DMS153 (cell line): ENCODE measurements around the gene SH3BGRL3.
"Not testable (repeated sequence)": the region's sequence is repeated elsewhere in the genome, so short reads cannot be mapped to it uniquely, and the experiment has no call there.

Source experiments
- DNase-seq: peaks from one replicate; lab custom pipeline; 2025; lab: John Stamatoyannopoulos, UW

The SH3BGRL3 gene

GRCh38 chr1:26290882-26291261, 11.0 kb downstream of the SH3BGRL3 start:
- no peak for DNase-seq

- DNase-seq, result no peak
Measured at GRCh38 chr1:26291433-26291832, 11.5 kb downstream of the SH3BGRL3 start.

GRCh38 chr1:26291939-26292338, 12.1 kb downstream of the SH3BGRL3 start:
- no peak for DNase-seq

- DNase-seq, result not testable (repeated sequence)
Measured at GRCh38 chr1:26292735-26293134, 12.8 kb downstream of the SH3BGRL3 start.

GRCh38 chr1:26293911-26294463, 14.1 kb downstream of the SH3BGRL3 start:
- no peak for DNase-seq

GRCh38 chr1:26295194-26296138, 15.6 kb downstream of the SH3BGRL3 start:
- DNase-seq, result no peak

- DNase-seq, result no peak
Measured at GRCh38 chr1:26296340-26297056, 16.6 kb downstream of the SH3BGRL3 start.

GRCh38 chr1:26297057-26297790, 17.3 kb downstream of the SH3BGRL3 start:
- DNase-seq, result no peak

- DNase-seq, result no peak
Measured at GRCh38 chr1:26297791-26298124, 17.9 kb downstream of the SH3BGRL3 start.

GRCh38 chr1:26300578-26301275, 20.8 kb downstream of the SH3BGRL3 start:
- no peak for DNase-seq

- no peak for DNase-seq
Measured at GRCh38 chr1:26302733-26303405, 23.0 kb downstream of the SH3BGRL3 start.

- DNase-seq, result no peak
Measured at GRCh38 chr1:26305667-26306289, 25.9 kb downstream of the SH3BGRL3 start.

- DNase-seq, result peak; percentile 99
Measured at GRCh38 chr1:26306290-26307229, 26.7 kb downstream of the SH3BGRL3 start, which contains the start of gene UBXN11. UBXN11 (minus strand) TSS chr1:26306636; CDS start chr1:26302883, 3,753 bp downstream.

- DNase-seq, result no peak
Measured at GRCh38 chr1:26307363-26307781, 27.5 kb downstream of the SH3BGRL3 start.

- DNase-seq, result not testable (repeated sequence)
Measured at GRCh38 chr1:26307966-26308899, 28.3 kb downstream of the SH3BGRL3 start.

- no peak for DNase-seq
Measured at GRCh38 chr1:26314501-26314900, 34.6 kb downstream of the SH3BGRL3 start.

- DNase-seq, result no peak
Measured at GRCh38 chr1:26315874-26316850, 36.3 kb downstream of the SH3BGRL3 start.
